ENCODE results near the gene FOXB2.
"Not testable (repeated sequence)": the region's sequence is repeated elsewhere in the genome, so short reads cannot be mapped to it uniquely, and the experiment has no call there.

FOXB2 gene

DNA sequence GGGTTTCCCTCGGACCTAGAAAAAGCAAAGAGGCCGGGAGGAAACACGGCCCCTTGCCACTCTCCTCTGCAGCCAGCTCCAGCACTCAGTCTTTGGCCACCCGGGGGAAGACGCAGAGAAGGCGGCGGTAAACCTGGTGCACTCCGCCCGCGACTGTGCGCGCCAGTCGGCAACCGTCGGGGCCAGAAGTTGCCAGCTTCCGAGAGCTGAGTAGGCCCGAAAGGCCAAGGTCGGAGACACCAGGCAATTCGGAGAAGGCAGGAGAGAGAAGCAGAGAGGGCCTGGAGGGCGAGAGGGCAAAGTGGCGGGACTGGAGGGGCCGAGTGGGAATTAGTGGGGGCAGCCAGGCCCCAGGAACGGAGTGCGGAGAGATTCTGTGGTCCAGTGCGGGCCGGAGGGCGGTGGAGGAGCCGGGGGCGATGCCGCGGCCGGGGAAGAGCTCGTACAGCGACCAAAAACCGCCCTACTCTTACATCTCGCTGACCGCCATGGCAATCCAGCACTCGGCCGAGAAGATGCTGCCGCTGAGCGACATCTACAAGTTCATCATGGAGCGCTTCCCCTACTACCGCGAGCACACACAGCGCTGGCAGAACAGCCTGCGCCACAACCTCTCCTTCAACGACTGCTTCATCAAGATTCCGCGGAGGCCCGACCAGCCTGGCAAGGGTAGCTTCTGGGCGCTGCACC lies at the start of gene FOXB2:
Gene FOXB2 (plus strand): TSS at position 420 of the 690 bp plus-strand sequence. CDS start 0 bp downstream, at position 420.
- Mint-ChIP-seq H3K9me3 (no peaks in the 10 kb centered on the region), H3K27ac (no peak within 1 kb of the TSS)

DNA sequence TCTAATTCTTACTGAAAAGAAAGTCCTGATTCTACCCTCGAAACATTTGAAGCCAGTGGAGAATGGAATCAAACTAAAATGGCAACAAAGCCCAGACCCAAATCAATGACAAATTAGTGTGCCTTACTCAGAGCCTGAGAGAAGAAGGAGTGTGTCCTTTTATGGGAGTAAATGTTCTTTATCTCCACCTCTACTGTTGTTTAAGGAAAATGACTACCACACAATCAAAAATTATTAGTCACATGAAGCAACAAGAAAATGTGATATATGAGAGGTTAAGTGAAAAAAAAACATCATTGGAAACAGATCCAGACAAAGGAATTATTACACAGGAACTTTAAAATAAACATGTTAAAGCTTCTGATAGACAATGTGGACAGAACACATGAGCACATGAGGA lies 49.7 kb upstream of the FOXB2 start:
- peaks cover 6% of the 10 kb centered on the region for H3K27me3 Mint-ChIP-seq
- no peaks in the 10 kb centered on the region for H3K36me3 Mint-ChIP-seq (ENCODE audit: low read depth)
- H3K4me1 Mint-ChIP-seq (ENCODE audit: low read depth): no peaks in the 10 kb centered on the region
- no peaks in the 10 kb centered on the region for H3K9me3 Mint-ChIP-seq
- H3K4me3 Mint-ChIP-seq: no peak overlapping the region
- no peak overlapping the region for H3K27ac Mint-ChIP-seq
- intact Hi-C loops (cut with micrococcal nuclease): no loop called here

More for the DNA sequence above, at the start of gene FOXB2:
- H3K27me3 Mint-ChIP-seq: peaks cover 98% of the 10 kb centered on the region
- peaks cover 41% of the 10 kb centered on the region for H3K4me1 Mint-ChIP-seq (ENCODE audit: low read depth)
- H3K4me3 Mint-ChIP-seq: peak within 1 kb of the TSS; percentile 54
- intact Hi-C loops (cut with micrococcal nuclease): no loop called here
- no peaks in the 10 kb centered on the region for H3K36me3 Mint-ChIP-seq (ENCODE audit: low read depth)

DNA sequence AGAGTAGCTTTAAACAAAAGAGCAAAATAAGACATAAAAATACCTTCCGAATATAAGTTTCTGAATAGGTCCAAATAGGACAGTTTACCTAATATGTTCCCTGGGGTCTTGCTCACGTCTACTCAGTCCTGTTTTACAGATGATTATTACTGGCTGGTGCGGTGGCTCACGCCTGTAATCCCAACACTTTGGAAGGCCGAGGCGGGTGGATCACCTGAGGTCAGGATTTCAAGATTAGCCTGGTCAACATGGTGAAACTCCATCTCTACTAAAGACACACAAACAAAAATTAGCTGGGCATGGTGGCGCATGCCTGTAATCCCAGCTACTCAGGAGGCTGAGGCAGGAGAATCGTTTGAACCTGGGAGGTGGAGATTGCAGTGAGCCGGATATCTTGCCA lies 40.6 kb upstream of the FOXB2 start:
- H3K36me3 Mint-ChIP-seq (ENCODE audit: low read depth); H3K4me1 Mint-ChIP-seq (ENCODE audit: low read depth); intact Hi-C loops (cut with micrococcal nuclease); H3K27ac Mint-ChIP-seq; H3K9me3 Mint-ChIP-seq; H3K4me3 Mint-ChIP-seq: not testable (repeated sequence)
- H3K27me3 Mint-ChIP-seq: peaks cover 14% of the 10 kb centered on the region

DNA sequence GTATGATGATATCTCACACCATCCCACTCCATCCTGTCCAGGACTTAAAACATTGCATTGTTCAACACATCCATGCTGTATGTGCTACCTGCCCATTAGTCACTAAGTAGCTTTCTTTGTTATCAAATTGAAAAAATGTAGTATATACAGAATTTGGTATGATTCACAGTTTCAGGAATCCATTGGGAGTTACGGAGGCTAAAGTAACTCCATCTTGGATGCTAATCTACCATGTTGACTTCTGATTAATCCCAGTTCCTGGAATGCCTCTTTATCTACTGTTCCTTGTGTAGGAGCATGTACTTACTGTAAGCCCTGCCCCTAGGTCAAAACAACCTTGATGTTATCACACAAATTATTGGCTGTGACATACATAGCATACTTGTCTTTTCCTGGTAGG lies 38.9 kb upstream of the FOXB2 start:
- intact Hi-C loops (cut with micrococcal nuclease): no loop called here
- H3K27me3 Mint-ChIP-seq: peaks cover 11% of the 10 kb centered on the region
- H3K9me3 Mint-ChIP-seq: no peaks in the 10 kb centered on the region
- no peak overlapping the region for H3K4me3 Mint-ChIP-seq
- H3K36me3 Mint-ChIP-seq (ENCODE audit: low read depth): no peaks in the 10 kb centered on the region
- no peaks in the 10 kb centered on the region for H3K4me1 Mint-ChIP-seq (ENCODE audit: low read depth)
- no peak overlapping the region for H3K27ac Mint-ChIP-seq

DNA sequence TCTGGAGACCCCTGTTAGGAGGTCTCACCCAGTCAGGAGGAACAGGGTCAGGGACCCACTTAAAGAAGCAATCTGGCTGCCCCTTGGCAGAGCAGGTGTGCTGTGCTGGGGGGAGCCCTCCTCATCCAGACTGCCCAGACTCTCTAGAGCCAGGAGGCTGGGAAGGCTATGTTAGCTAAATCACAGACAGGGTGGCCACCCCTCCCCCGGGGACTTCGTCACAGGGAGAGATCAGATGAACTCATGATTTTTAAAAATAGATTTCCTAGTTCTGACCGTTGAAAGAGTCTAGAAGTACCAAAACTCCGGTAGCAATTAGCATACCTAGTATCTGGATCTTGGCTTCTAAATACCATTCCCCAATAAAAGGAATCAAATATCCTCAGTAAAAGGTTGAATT lies 35.0 kb upstream of the FOXB2 start:
- H3K27ac Mint-ChIP-seq: no peak overlapping the region
- H3K36me3 Mint-ChIP-seq (ENCODE audit: low read depth): no peaks in the 10 kb centered on the region
- intact Hi-C loops (cut with micrococcal nuclease): no loop called here

DNA sequence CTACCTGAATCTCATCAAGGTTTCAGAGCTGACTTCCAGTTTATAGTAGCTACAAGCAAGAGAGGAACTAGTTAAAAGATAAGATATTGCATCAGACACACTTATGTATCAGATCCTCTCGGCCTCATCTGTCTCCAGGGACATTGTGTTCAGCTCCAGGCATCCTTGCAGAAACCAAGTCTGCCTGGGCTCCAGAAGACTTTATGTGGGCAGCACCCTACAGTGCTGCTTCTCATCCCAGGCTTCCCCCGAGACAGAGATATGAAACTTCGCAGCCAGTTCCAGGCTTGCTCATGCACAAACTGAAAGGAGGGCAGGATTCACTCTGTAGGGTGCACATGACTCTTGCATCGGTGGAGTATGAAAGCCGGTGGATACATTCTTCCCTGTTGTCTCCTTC lies 33.9 kb upstream of the FOXB2 start:
- Mint-ChIP-seq H3K9me3 (no peaks in the 10 kb centered on the region), H3K27me3 (peaks cover 3% of the 10 kb centered on the region), H3K4me1 (ENCODE audit: low read depth) (no peaks in the 10 kb centered on the region), H3K27ac (no peak overlapping the region), H3K4me3 (no peak overlapping the region), H3K36me3 (ENCODE audit: low read depth) (no peaks in the 10 kb centered on the region)
- intact Hi-C loops (cut with micrococcal nuclease): no loop called here

More for the DNA sequence above, 35.0 kb upstream of the FOXB2 start:
- Mint-ChIP-seq H3K4me3 (no peak overlapping the region), H3K4me1 (ENCODE audit: low read depth) (no peaks in the 10 kb centered on the region), H3K9me3 (no peaks in the 10 kb centered on the region), H3K27me3 (peaks cover 2% of the 10 kb centered on the region)

DNA sequence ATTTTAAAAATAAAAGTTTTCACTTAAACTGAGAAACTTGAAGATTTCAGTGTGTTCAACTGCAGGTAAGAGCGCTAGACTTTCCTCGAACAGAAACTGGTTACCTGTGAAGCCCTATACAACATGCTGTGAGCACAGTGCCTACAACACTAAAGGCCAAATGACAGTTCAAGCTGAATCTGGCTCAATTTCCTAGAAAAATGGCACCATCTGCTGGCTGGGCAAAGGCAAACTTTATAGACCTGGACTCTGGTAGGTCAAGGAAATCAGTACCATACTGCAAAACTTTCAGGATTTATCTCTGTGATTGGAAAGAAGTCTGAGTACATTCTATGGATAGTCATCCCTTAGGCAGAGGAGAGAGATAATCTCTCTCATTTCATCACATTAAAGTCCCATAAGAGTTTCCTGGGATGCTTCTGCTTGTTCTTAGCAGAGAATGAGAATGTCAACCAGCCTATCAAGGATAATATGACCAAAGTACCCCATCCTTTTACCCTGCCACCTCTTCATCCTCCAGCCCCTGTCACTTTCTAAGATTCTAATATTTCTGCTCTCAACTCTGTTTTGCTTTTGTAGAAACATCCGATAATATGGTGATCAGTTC lies 31.8 kb upstream of the FOXB2 start:
- Mint-ChIP-seq H3K27me3 (peaks cover 4% of the 10 kb centered on the region), H3K4me3 (no peak overlapping the region), H3K9me3 (no peaks in the 10 kb centered on the region), H3K36me3 (ENCODE audit: low read depth) (no peaks in the 10 kb centered on the region), H3K27ac (no peak overlapping the region), H3K4me1 (ENCODE audit: low read depth) (no peaks in the 10 kb centered on the region)
- intact Hi-C loops (cut with micrococcal nuclease): no loop called here

DNA sequence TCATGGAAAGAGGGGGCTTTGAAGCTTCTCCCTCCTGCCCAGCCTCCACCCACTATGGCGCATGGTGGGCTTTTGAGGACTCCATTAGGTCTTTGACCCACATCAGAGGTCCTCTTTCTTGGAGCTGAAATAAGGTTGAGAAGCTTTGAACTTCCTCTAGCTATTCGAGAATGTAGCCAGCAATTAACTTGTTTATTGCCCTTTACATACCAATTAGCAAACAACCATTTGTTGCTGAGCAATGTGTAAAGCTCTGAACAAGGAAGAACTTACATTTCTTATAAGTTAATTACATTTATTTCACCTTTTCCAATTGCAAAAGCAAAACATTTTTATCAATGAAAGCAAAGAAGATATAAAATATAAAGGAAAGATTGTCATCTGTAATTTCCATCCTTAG lies 30.5 kb upstream of the FOXB2 start:
- intact Hi-C loops (cut with micrococcal nuclease): no loop called here
- no peak overlapping the region for H3K4me3 Mint-ChIP-seq
- H3K27me3 Mint-ChIP-seq: peaks cover 4% of the 10 kb centered on the region
- no peaks in the 10 kb centered on the region for H3K9me3 Mint-ChIP-seq
- H3K36me3 Mint-ChIP-seq (ENCODE audit: low read depth): no peaks in the 10 kb centered on the region
- H3K4me1 Mint-ChIP-seq (ENCODE audit: low read depth): no peaks in the 10 kb centered on the region
- no peak overlapping the region for H3K27ac Mint-ChIP-seq

DNA sequence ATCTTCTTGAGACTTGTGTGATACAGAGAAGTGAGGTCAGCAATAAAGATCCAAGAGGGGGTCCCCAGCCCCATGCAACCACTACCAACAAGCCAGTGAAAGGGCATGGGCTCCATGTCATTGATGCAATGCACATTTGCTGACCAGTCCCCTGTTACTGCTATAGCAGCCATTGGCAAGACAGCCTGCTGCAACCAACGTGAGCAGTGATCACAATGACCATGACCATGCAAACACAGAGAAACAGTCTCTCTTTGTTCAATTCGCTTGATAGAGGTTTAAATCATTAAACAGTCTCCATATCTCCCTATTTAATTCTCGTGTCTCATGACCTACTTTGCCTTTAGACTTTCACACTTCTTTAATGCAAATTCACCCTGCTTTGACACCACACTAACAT lies 30.0 kb upstream of the FOXB2 start:
- H3K4me1 Mint-ChIP-seq (ENCODE audit: low read depth): no peaks in the 10 kb centered on the region
- peaks cover 4% of the 10 kb centered on the region for H3K27me3 Mint-ChIP-seq
- H3K36me3 Mint-ChIP-seq (ENCODE audit: low read depth): no peaks in the 10 kb centered on the region
- no peak overlapping the region for H3K4me3 Mint-ChIP-seq
- H3K27ac Mint-ChIP-seq: no peak overlapping the region
- intact Hi-C loops (cut with micrococcal nuclease): no loop called here
- H3K9me3 Mint-ChIP-seq: no peaks in the 10 kb centered on the region

DNA sequence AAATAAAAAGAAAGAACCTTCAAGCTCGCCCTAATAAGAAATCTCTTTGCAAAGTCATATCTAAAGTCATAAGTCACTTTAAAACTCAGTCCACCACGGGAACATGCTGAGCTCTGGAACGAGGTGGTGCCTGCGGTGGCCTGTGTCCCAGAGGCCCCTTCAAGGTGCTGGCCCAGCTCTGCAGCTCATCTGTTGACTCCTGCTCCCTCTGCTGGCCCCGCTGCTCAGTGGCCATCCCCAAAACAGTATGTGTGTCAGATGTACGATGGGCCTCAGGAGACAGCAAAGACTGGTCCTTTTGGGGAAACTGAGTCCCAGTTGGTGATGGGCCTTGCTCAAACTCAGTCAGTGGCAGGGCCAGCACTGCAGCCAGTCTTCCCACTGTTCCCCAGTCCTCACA lies 22.8 kb upstream of the FOXB2 start:
- H3K27ac Mint-ChIP-seq: no peak overlapping the region
- no peaks in the 10 kb centered on the region for H3K36me3 Mint-ChIP-seq (ENCODE audit: low read depth)
- no peaks in the 10 kb centered on the region for H3K4me1 Mint-ChIP-seq (ENCODE audit: low read depth)
- H3K27me3 Mint-ChIP-seq: peaks cover 5% of the 10 kb centered on the region
- intact Hi-C loops (cut with micrococcal nuclease): no loop called here
- no peak overlapping the region for H3K4me3 Mint-ChIP-seq
- H3K9me3 Mint-ChIP-seq: no peaks in the 10 kb centered on the region

DNA sequence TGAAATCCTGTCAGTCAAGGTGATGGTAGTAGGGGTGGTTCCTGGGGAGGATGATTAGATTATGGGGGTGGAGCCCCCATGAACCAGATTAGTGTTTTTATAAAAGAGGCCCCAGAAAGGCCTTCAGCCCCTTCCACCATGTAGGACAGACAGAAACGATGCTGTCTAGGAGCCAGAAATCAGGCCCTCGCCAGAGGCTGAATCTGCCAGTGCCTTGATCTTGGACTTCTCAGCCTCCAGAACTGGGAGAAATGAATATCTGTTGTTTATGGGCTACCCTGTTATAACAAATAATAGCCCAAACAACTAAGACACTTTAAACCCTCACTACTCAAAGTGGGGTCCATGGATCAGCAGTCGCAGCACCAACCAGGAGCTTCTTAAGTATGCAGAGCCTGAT lies 20.2 kb upstream of the FOXB2 start:
- intact Hi-C loops (cut with micrococcal nuclease): no loop called here
- peaks cover 9% of the 10 kb centered on the region for H3K27me3 Mint-ChIP-seq
- no peaks in the 10 kb centered on the region for H3K4me1 Mint-ChIP-seq (ENCODE audit: low read depth)

DNA sequence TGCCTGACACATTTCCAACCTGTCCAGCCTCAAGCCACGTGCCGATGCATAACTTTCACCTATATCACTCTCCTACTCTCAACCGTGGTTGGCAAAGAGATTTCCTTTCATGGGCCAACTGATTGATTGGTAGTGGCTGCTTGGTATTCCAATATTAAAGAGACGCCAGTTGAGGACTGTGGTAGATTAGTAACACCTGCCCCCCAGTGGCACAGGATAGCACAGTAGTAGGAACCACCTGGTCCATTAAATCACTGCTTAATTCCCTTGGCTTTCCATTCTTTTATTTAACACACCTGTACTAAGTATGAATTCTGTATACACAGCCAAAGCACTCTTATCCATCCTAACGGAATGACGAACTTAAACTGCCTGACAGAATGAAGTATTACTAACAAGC lies 19.1 kb upstream of the FOXB2 start:
- no peaks in the 10 kb centered on the region for H3K9me3 Mint-ChIP-seq
- no peak overlapping the region for H3K27ac Mint-ChIP-seq
- no peaks in the 10 kb centered on the region for H3K36me3 Mint-ChIP-seq (ENCODE audit: low read depth)
- H3K4me1 Mint-ChIP-seq (ENCODE audit: low read depth): no peaks in the 10 kb centered on the region
- peaks cover 11% of the 10 kb centered on the region for H3K27me3 Mint-ChIP-seq
- intact Hi-C loops (cut with micrococcal nuclease): no loop called here
- H3K4me3 Mint-ChIP-seq: no peak overlapping the region

More for the DNA sequence above, 20.2 kb upstream of the FOXB2 start:
- Mint-ChIP-seq H3K4me3 (no peak overlapping the region), H3K9me3 (no peaks in the 10 kb centered on the region), H3K36me3 (ENCODE audit: low read depth) (no peaks in the 10 kb centered on the region), H3K27ac (no peak overlapping the region)

DNA sequence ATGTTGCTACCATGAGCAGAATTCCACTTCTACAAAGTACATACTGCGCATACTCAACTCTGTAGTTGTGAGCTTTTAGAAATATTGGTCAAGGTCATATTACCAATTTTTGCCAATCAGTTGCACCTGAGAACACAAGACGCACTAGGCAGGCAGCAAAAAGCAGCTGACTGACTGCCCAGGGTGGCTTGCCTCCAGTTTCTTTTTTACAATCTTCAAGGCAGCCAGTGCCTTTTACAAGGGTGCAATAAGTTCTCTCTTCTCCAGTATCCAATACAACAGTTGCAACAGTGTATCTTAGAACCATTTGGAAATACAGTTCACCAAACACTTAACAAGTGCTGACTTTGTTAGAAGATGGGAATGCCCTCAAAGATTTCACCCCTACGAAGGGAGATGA lies 16.1 kb upstream of the FOXB2 start:
- peaks cover 21% of the 10 kb centered on the region for H3K27me3 Mint-ChIP-seq
- H3K36me3 Mint-ChIP-seq (ENCODE audit: low read depth): no peaks in the 10 kb centered on the region
- no peak overlapping the region for H3K4me3 Mint-ChIP-seq
- H3K4me1 Mint-ChIP-seq (ENCODE audit: low read depth): no peaks in the 10 kb centered on the region
- intact Hi-C loops (cut with micrococcal nuclease): no loop called here
- no peak overlapping the region for H3K27ac Mint-ChIP-seq
- no peaks in the 10 kb centered on the region for H3K9me3 Mint-ChIP-seq

DNA sequence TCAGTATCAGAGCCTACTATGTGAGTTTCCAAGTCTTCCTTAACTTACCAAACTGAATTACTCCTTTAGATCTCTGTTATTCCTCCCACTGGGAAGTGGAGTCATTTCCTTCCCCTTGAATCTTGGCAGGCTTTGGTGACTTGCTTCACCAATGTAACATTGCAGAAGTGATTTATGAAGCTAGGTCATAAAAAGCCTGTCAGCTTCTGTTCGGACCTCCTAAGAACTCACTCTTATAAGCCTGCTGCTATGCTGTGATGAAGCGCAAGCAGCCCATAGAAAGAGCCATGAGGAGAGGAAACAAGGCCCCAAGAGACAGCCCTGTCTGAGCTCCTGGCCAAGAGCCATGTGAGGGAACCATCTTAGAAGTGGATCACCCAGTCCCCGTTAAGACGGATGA lies 14.2 kb upstream of the FOXB2 start:
- Mint-ChIP-seq H3K9me3 (no peaks in the 10 kb centered on the region), H3K27ac (no peak overlapping the region), H3K4me1 (ENCODE audit: low read depth) (no peaks in the 10 kb centered on the region), H3K36me3 (ENCODE audit: low read depth) (no peaks in the 10 kb centered on the region), H3K27me3 (peaks cover 32% of the 10 kb centered on the region), H3K4me3 (no peak overlapping the region)
- intact Hi-C loops (cut with micrococcal nuclease): no loop called here

DNA sequence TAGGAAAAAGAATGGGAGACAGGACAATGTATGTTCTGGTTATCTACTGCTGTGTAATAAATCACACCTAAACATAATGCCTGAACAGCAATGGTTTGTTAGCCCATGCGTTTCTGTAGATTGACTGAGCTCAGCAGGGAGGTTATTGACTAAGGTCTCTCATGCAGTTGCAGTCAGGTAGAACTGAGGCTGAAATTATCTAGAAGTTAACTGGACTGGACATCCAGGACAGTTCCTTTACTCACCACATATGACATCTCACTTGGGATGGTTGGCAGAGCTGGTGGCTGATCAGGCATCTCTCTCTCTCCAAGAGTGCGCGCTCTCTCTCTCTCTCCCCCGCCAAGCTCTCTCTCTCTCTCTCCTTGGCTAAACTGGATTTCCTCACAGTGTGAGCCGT lies 8.9 kb upstream of the FOXB2 start:
- Mint-ChIP-seq H3K4me1 (ENCODE audit: low read depth) (peaks cover 7% of the 10 kb centered on the region), H3K36me3 (ENCODE audit: low read depth) (no peaks in the 10 kb centered on the region), H3K4me3 (no peak overlapping the region), H3K9me3 (no peaks in the 10 kb centered on the region), H3K27me3 (peaks cover 68% of the 10 kb centered on the region), H3K27ac (no peak overlapping the region)
- intact Hi-C loops (cut with micrococcal nuclease): loop anchor here (5.0 kb wide), 1 partner anchor 253 kb away; no protein-coding TSS in a partner anchor
